HG02981 (cell line): Measurements from ENCODE around the gene GATD1.

ENCODE experiments used
- ATAC-seq: cut with Tn5 transposase; IDR thresholded peaks from one replicate; pipeline ENCODE4 v1.9.1; 2021; ENCODE audit warnings: mild to moderate bottlenecking, moderate library complexity; ENCODE audit not compliant: unreplicated experiment

GATD1 gene

GRCh38 chr11:729492-730074, 47.7 kb downstream of the GATD1 start:
- no peak for ATAC-seq

- ATAC-seq: no peak
Measured at GRCh38 chr11:728901-729491, 48.3 kb downstream of the GATD1 start.

GRCh38 chr11:727859-728748, 49.2 kb downstream of the GATD1 start:
- no peak for ATAC-seq

GRCh38 chr11:727281-727701, 50.0 kb downstream of the GATD1 start:
- ATAC-seq: no peak

GRCh38 chr11:726278-727220, 50.7 kb downstream of the GATD1 start:
- ATAC-seq: no peak

- ATAC-seq: no peak
Measured at GRCh38 chr11:725624-726202, 51.6 kb downstream of the GATD1 start.

GRCh38 chr11:724778-725386, 52.4 kb downstream of the GATD1 start:
- no peak for ATAC-seq

GRCh38 chr11:724049-724777, 53.1 kb downstream of the GATD1 start:
- no peak for ATAC-seq

GRCh38 chr11:723120-723883, 54.0 kb downstream of the GATD1 start:
- no peak for ATAC-seq

- no peak for ATAC-seq
Measured at GRCh38 chr11:722346-722811, 54.9 kb downstream of the GATD1 start.

- no peak for ATAC-seq
Measured at GRCh38 chr11:721741-722345, 55.4 kb downstream of the GATD1 start.

GRCh38 chr11:721247-721740, 56.0 kb downstream of the GATD1 start:
- ATAC-seq: no peak

- no peak for ATAC-seq
Measured at GRCh38 chr11:720642-721246, 56.5 kb downstream of the GATD1 start.

- ATAC-seq: no peak
Measured at GRCh38 chr11:720017-720641, 57.2 kb downstream of the GATD1 start.

- no peak for ATAC-seq
Measured at GRCh38 chr11:719214-720016, 57.9 kb downstream of the GATD1 start.
